ENCODE measurements around the gene S100A12. TPM values are rescaled to one million over a fixed set of nuclear protein-coding genes. Genes with fewer than 3 reads are reported as not detected.

Gene S100A12
- total RNA-seq, 1 donor from 2014 or later: not detected

DNA sequence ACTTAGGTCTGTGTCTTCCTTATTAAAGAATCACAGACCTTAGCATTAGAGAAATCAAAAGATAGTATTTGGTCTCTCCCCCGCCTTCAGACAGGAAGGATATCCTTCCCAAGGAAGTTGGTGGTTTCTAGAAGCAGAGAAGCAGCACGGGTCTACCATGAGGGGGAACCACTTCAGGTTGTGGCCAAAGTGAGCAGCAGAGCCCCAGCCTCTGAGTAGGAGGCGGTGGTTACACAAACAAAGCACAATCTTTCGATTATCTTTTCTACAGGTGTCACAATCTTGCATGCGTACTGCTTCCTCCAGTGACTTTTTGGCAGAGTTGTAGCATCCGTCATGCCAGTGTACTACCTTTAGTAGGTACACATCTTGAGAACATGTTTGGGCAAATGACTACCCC, 35.6 kb downstream of the S100A12 start:
- no peak for DNase-seq (ENCODE audit: low read depth)
- Histone ChIP-seq H3K27me3 (ENCODE audit: control insufficient read depth, insufficient read depth, low read length) (no peaks in the 10 kb centered on the region), H3K36me3 (ENCODE audit: control insufficient read depth, insufficient read depth, low read length) (no peaks in the 10 kb centered on the region), H3K4me3 (ENCODE audit: low read depth, low read length) (no peak overlapping the region)
- TF ChIP-seq, protein P1, sequence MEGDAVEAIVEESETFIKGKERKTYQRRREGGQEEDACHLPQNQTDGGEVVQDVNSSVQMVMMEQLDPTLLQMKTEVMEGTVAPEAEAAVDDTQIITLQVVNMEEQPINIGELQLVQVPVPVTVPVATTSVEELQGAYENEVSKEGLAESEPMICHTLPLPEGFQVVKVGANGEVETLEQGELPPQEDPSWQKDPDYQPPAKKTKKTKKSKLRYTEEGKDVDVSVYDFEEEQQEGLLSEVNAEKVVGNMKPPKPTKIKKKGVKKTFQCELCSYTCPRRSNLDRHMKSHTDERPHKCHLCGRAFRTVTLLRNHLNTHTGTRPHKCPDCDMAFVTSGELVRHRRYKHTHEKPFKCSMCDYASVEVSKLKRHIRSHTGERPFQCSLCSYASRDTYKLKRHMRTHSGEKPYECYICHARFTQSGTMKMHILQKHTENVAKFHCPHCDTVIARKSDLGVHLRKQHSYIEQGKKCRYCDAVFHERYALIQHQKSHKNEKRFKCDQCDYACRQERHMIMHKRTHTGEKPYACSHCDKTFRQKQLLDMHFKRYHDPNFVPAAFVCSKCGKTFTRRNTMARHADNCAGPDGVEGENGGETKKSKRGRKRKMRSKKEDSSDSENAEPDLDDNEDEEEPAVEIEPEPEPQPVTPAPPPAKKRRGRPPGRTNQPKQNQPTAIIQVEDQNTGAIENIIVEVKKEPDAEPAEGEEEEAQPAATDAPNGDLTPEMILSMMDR (IDR thresholded peaks at IDR 0.05; ENCODE audit: insufficient read depth, low read length, poor library complexity, severe bottlenecking): no peak

DNA sequence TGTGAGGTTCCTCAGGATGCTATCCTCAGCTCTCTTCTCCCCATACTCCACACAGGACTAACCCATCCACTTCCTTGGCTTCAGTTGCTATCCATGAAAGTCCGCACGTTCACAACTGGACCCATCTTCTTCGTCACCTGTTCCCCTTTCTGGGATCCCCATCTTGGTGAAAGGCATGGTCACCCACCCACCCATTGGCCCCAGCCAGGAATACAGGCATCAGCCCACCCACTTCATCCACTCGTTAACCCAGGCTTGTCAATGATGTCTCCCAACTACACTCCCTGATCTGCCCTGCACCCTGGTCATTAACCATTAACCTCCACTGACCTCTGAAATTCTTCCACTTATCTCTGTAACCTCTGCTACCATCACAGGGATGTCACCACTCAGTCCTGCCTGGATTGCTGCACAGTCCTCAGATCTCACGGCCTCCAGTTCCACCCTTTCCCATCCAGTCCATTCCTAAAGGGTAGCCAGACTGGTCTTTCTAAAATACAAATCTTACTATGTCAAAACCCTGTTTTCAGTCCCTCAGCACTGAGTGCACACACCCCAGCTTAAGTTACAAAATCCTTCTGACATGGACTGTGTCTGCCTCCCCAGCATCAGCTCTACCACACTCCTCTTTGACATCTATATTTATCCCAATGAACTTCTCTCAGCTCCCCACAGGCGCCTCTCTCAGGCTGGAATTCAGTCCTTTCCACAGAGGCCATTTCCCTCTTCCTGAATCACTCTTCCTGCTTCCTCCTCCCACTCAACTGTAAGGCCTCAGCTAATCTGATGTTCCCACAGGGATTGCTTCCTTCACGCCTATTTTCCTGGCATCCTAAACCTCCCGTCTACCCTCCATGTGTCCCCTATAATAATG, 37.2 kb downstream of the S100A12 start:
- DNase-seq (ENCODE audit: low read depth): no peak
- H3K27me3 ChIP-seq (ENCODE audit: control insufficient read depth, insufficient read depth, low read length): no peaks in the 10 kb centered on the region
- TF ChIP-seq, protein P1 (IDR thresholded peaks at IDR 0.05; ENCODE audit: insufficient read depth, low read length, poor library complexity, severe bottlenecking): no peak

DNA sequence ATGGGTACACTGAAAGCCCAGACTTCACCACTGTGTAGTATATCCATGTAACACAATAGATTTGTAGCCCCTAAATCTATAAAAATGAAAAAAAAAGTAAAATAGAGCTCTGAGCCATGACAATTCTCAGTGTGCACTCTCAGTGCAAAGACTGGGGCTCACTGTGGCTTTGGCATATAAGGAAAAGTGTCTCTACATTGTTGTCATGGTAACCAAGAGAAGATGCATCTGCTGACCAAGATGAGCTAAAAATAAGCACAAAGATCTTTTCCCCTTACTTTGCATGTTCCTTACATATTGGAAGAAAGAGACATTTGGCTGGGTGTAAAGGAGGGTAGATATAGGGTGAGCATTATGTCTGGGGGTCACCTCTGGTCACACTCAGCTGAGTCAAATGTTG, 38.8 kb downstream of the S100A12 start:
- Histone ChIP-seq H3K4me3 (ENCODE audit: low read depth, low read length) (no peak overlapping the region), H3K36me3 (ENCODE audit: control insufficient read depth, insufficient read depth, low read length) (no peaks in the 10 kb centered on the region), H3K27me3 (ENCODE audit: control insufficient read depth, insufficient read depth, low read length) (no peaks in the 10 kb centered on the region)
- TF ChIP-seq, protein P1 (IDR thresholded peaks at IDR 0.05; ENCODE audit: insufficient read depth, low read length, poor library complexity, severe bottlenecking): no peak
- DNase-seq (ENCODE audit: low read depth): no peak

More for the DNA sequence above, 37.2 kb downstream of the S100A12 start:
- Histone ChIP-seq H3K4me3 (ENCODE audit: low read depth, low read length) (no peak overlapping the region), H3K36me3 (ENCODE audit: control insufficient read depth, insufficient read depth, low read length) (no peaks in the 10 kb centered on the region)

DNA sequence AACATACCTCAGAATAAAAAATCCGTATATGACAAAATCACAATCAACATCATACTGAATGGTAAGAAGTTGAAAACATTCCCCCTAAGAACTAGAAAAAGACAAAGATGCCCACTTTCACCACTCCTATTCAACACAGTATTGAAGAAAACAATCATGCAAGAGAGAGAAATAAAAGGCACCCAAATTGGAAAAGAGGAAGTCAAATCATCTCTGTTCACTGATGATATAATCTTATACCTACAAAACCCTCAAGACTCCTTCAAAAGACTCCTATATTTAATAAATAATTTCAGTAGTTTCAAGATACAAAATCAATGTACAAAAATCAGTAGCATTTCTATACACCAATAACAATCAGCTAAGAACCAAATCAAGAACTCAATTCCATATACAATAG, 41.5 kb downstream of the S100A12 start:
- H3K4me3 ChIP-seq (ENCODE audit: low read depth, low read length): no peak overlapping the region
- no peak for DNase-seq (ENCODE audit: low read depth)
- TF ChIP-seq, protein P1 (IDR thresholded peaks at IDR 0.05; ENCODE audit: insufficient read depth, low read length, poor library complexity, severe bottlenecking): no peak
- no peaks in the 10 kb centered on the region for H3K27me3 ChIP-seq (ENCODE audit: control insufficient read depth, insufficient read depth, low read length)
- no peaks in the 10 kb centered on the region for H3K36me3 ChIP-seq (ENCODE audit: control insufficient read depth, insufficient read depth, low read length)

DNA sequence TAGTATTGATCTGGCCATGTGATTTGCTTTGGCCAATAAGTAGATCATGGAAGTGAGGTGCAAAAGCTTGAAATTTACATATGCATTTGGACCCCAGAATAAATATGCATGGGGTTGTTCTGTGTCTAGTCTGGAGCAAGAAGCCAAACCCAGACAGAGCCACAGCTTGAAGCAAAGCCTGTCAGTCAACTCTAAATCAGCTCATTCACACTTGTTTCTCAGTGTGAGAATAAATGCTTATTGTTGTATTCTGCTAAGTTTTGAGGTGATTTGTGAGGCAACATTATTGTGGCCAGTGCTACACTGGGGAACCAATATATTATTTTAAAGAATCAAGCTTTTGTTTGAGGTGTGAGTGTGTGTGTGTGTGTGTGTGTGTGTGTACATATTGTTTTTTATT, 50.5 kb downstream of the S100A12 start:
- H3K27me3 ChIP-seq (ENCODE audit: control insufficient read depth, insufficient read depth, low read length): no peaks in the 10 kb centered on the region
- no peaks in the 10 kb centered on the region for H3K36me3 ChIP-seq (ENCODE audit: control insufficient read depth, insufficient read depth, low read length)
- no peak for DNase-seq (ENCODE audit: low read depth)
- TF ChIP-seq, protein P1 (IDR thresholded peaks at IDR 0.05; ENCODE audit: insufficient read depth, low read length, poor library complexity, severe bottlenecking): no peak
- no peak overlapping the region for H3K4me3 ChIP-seq (ENCODE audit: low read depth, low read length)

Other genes with a start within 250 kb of the S100A12 start
- gene SPRR2G, start 224.7 kb downstream of the S100A12 start, total RNA-seq: not detected in 2 replicates
- gene LELP1, start 172.2 kb downstream of the S100A12 start, total RNA-seq: not detected in 2 replicates
- gene PRR9, start 158.0 kb downstream of the S100A12 start, total RNA-seq: not detected in 2 replicates
- gene LORICRIN, start 115.9 kb downstream of the S100A12 start, total RNA-seq: not detected in 2 replicates
- not detected in 2 replicates for gene PGLYRP3, start 62.7 kb downstream of the S100A12 start, total RNA-seq
- 0.07 and 0.71 TPM in 2 replicates for gene PGLYRP4, start 26.8 kb downstream of the S100A12 start, total RNA-seq
- gene S100A9, start 17.8 kb downstream of the S100A12 start, total RNA-seq: 35.3 and 55.9 TPM in 2 replicates
- not detected in 2 replicates for gene S100A8, start 15.5 kb upstream of the S100A12 start, total RNA-seq
- gene S100A7A, start 40.9 kb upstream of the S100A12 start, total RNA-seq: not detected in 2 replicates
- not detected in 2 replicates for gene S100A7, start 85.0 kb upstream of the S100A12 start, total RNA-seq
- 754 and 920 TPM in 2 replicates for gene S100A6, start 160.4 kb upstream of the S100A12 start, total RNA-seq
- 0.75 TPM in 1 of 2 replicates, not detected in the other for gene S100A5, start 165.3 kb upstream of the S100A12 start, total RNA-seq
- 2.7 and 7.1 TPM in 2 replicates for gene S100A4, start 170.2 kb upstream of the S100A12 start, total RNA-seq
- gene S100A3, start 173.6 kb upstream of the S100A12 start, total RNA-seq: 5.8 and 12.0 TPM in 2 replicates
- gene S100A2, start 190.2 kb upstream of the S100A12 start, total RNA-seq: 16.1 and 27.5 TPM in 2 replicates
- 480 and 499 TPM in 2 replicates for gene S100A16, start 237.5 kb upstream of the S100A12 start, total RNA-seq
- gene S100A14, start 240.7 kb upstream of the S100A12 start, total RNA-seq: 4.2 and 4.4 TPM in 2 replicates